CD4-positive, alpha-beta T cell treated with Interleukin-15 for 4 hours (primary cell): ENCODE results near the gene ARMC12.
A peak's percentile ranks its signal among the peaks of the same experiment; 100 is the strongest.

ENCODE experiments used
- DNase-seq: peaks from one replicate; pipeline ENCODE4 v3.0.0-alpha.2; 2020; ENCODE audit warnings: low spot score

ARMC12 gene

DNA sequence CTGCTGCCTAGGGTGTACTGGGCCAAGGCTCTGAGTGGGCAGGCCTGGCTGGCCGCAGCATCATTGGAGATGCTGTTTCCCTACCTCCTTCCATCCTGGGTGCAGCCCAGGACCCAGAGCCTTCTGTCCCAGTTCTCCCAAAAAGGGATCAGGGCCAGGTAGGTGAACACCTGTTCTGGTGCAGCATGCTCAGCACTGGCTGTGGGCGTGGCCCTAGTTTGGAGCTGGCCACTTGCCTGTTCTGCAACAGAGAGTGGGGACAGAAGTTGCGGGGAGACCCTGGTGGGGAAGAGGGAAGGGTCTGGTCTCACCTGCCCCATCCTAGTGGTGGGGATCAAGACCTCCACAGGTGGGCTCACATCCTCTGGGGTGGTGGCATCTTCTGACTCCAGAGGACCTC lies 1.4 kb upstream of the ARMC12 start:
- DNase-seq, result no peak

DNA sequence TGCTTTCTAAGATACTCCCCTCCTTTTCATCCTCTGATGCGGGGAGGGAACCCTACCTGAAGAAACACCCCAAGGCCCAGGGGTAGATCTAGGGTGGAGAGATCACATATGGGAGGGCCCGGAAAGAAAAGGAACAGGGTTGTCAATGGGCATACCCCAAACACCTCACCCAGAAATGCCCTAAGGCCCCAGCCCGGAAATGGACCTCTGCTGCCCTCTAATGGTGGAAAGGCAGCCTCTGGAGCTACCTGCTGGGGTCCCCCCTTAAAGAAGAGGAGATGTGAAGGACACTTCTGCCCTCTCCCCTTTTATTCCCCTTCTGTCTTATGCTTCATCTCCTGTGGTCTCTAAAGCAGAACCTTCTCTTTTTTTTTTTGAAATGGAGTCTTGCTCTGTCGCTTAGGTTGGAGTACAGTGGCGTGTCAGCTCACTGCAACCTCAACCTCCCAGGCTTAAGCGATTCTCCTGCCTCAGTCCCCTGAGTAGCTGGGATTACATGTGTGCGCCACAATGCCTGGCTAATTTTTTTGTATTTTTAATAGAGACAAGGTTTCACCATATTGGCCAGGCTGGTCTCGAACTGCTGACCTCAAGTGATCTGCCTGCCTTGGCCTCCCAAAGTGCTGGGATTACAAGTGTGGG lies 458 bp upstream of the ARMC12 start:
- DNase-seq, result peak; percentile 90

DNA sequence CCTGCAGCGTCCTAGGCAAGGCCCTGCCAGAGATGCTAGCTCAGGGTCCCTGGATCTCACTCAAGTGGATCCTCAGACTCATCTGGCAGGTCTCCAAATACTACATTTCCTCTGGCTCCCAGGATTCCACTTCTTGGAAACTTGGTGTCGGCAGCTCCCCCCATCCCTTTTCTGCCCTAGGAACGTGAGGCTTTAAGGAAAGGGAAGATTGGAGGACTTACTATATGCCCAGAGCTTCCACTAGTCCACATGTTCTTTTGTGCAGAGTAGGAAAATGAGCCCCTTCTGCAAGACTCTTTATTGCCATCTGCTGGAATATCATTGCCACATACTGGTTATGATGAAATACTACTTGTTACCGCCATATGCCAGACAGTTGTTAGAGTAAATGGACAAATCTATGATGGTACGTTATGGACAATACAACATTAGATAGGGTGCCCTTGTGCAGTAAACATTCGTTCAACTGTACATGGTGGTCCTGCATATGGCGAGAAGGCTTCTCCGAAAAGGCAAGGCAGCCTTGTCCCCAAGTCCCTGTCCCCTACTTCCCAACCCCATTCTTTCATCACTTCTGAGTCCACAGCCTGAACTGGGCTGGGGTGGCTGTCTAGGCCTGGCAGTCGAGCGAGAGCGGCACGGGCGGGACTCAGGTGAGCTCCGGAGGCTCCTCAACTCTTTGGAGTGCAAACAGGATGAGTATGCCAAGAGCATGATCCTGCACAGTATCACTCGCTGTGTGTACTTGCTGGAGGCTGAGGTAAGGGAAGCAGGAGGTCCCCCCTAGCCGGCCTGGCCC lies 780 bp downstream of the ARMC12 start:
- peak; percentile 75 for DNase-seq

DNA sequence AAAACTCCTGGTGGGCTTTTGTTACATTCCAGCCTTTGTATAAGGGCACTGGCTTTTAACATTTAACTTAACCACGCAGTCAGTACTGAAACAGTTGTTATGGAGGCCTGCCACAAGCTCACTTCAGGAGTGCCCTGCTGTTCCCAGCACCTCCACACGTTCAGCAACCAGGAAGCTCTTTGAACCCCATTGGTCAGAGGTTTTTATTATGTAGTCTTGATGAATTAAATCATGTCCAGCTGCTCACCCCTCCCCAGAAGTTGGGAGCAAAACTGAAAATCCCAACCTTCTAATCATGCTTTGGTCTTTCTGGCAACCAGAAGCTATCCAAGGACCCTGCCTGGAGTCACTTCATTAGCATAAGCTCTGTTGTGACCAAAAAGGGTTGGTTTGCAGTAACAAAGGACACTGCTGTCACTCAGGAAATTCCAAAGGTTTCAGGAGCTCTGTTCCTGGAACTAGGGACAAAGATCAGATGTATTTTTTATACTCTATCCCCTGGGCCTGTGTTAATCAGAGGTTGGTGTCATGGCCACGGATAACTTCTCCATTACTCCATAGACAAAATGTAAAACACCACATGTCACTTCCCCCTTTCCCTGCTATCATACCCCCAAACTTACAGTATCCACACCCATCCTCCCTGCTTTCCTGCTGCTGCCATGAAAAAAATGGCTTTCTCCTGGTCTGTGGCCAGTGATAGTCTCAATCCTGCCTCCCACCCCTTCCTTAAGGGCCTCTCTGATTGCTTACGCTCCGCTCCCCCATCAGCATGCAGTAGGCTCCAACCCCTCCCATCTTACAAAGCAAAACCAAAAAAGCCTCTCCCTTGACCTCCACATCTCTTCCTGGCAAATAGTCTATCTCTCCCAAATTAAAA lies 3.1 kb downstream of the ARMC12 start:
- no peak for DNase-seq

DNA sequence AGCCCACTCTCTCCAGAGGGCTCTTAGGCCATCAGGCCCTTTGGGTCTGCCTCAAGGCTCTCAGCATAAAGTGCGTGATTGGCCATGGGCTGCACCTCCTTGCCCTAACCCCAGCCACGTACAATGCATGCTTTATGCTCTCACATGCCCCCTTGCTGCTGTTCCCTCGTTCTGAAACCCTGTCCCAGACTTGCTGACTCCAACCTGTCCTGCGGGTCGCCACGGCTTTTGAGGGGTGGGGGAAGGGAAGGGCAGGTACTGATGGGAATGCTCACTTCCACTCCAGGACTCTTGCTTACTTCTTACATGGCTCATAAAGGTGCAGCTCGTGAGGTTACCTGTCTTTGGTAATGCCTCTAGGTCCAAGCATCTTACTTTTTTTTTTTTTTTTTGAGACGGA lies 6.0 kb downstream of the ARMC12 start:
- no peak for DNase-seq

DNA sequence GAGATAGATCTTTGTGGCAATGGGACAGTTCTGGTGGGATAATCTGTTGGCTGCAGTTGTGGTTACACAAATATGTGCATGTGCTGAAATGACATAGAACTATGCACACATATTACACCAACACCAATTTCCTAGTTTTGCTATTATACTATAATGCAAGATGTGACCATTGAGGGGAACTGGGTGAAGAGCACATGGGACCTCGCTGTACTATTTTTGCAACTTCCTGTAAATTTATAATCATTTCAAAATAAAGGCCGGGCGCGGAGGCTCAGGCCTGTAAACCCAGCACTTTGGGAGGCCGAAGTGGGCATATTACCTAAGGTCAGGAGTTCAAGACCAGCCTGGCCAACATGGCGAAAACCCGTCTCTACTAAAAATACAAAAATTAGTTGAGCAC lies 8.7 kb downstream of the ARMC12 start:
- DNase-seq, result no peak

DNA sequence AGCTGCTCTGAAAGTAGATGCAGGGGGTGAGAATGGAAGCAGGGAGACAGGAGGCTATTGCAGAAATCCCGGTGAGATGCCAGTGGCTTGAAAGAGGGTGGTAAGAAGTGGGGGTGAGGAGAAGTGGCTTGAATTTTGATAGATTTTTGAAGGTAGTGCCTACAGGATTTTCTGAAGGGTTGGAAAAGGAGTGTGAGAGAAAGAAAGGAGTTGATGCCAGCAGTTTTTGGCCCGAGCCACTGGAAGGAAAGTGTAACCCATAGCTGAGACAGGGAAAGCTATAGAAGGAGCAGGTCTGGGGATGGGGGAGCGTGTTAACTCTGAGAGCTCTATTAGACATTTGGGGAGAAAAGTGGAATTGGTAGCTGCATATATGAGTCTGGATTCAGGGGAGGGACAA lies 9.7 kb downstream of the ARMC12 start:
- no peak for DNase-seq

DNA sequence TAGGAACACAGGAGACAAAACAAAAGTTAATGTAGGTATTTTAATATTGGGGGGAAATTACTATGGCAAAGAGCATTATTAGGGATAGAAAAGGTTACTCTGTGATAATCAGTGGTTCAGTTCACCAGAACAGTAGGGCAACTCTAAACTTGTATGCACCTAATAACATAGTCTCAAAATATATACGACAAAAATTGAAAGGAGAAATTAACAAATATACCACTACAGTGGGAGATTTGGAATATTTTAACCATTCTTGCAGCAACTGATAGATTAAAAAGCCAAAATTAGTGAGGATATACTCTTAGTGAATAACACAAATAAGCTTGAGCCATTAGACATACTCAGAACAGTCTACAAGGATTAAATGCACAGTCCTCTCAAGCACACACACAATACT lies 11.0 kb downstream of the ARMC12 start:
- DNase-seq, result no peak

DNA sequence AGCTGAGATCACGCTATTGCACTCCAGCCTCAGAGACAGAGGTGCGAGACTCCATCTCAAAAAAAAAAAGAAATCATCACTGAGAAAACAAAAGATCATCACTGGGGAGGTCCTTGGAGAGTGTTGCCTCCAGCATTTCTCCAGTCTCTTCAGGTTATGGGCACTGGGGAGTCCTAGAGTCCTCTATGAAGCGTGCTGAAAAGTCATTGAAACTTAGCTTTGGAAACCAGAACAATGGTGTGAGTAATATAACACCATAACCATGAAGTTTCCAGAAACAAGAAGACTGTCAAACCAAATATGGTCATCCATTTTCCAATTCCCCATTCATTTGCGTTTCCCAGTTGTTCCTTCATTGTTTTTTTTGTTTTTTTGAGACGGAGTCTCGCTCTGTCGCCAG lies 13.7 kb downstream of the ARMC12 start:
- no peak for DNase-seq

DNA sequence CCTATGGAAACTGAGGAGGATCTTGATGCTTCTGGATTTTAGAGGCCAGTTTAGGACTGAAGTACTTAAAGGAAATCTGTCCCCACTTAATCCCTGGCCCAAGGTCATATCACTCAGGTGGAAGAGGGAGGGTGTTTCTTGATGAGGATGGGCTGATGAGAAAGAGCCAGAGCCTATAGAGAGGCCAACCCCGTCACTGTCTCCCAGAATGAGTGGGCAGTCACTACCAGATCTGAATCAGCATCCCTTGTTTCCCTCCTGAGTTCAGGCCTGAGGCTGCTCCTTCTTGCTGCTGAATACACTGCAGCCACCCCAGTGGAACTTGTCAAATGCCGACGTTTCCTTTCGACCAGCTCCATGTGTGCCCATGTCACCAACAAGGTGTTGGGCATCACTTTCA lies 14.8 kb downstream of the ARMC12 start:
- DNase-seq, result no peak

DNA sequence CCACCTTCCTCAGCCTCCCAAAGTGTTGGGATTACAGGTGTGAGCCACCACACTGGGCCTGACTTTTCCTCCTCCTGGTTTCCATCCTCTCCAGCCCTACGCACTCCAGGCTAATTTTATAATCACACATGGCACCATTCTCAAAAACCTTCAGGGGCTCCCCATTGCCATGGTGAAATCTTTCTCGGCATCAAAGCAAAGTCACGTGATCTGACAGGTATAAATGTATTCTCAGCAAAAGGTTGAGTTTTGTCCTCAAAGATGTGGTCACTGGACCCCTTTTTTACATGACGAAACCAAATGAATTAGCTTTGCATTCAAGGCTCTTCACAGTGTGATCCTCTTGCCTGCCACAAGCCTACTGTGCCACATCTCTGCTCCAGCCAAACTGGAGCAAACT lies 15.5 kb downstream of the ARMC12 start:
- no peak for DNase-seq

DNA sequence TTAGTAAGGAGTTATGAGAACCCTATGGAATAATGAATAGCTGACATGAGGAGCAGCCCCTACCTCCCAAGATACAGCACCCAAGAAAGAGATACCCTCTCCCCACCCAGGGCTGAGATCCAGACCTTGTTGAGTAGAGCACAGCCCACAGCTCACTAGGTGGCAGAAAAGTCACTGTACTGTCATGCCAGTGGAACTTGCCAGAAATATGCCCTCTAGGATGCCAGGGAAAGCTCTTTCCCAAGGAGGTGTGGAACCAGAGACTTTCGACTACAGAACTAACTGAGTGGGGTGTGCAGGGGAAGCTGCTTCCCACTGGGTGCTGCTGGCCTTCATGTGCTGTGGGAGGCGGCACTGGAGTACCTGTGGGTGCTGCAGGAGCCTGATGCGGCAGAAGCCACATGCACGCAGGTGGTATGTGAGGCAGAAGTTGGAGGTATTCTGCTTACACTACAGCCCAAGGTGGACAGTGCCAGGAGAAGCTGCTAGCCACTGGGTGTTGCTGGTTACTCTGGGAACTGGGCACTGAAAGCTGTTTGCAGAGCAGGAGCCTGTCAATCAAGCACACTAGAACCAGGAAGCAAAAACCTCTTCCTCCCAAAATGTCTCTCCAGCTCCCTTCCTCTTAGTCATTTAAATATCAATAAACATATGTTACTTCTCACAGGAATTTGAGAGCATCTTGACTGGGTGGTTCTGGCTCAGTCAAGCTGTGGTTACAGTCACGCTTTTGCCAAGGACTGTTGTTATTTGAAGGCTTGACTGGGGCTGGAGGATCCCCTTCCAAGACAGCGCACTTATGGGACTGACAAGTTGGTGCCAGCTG lies 17.8 kb downstream of the ARMC12 start:
- DNase-seq, result no peak

DNA sequence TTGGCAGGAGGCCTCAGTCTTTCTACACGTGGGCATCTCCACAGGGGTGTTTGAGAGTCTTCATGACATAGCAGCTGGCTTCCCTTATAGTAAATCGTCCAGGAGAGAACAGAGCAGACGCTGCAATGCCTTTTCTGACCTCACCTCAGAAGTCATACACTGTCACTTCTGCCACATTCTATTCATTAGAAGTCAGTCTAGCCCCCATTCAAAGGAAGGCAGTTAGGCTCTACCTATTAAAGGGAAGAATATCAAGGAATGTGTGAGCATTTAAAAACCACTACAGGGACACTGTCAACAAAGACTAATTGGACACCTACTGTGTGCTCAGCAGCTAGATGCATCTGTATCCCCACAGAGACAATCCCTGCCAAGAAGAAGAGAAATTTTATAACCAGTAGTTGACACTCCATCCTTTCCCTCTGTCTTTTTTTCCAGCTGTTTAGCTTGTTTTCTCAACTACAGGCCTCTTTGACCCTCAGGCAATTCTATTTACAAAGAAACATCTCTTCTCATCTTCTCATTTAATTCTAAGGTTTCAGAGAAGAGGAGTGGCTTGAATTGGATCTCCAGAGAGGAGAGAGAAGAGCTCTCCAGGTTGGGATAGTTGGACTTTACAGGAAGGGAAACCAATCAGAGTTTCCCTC lies 18.6 kb downstream of the ARMC12 start:
- no peak for DNase-seq

DNA sequence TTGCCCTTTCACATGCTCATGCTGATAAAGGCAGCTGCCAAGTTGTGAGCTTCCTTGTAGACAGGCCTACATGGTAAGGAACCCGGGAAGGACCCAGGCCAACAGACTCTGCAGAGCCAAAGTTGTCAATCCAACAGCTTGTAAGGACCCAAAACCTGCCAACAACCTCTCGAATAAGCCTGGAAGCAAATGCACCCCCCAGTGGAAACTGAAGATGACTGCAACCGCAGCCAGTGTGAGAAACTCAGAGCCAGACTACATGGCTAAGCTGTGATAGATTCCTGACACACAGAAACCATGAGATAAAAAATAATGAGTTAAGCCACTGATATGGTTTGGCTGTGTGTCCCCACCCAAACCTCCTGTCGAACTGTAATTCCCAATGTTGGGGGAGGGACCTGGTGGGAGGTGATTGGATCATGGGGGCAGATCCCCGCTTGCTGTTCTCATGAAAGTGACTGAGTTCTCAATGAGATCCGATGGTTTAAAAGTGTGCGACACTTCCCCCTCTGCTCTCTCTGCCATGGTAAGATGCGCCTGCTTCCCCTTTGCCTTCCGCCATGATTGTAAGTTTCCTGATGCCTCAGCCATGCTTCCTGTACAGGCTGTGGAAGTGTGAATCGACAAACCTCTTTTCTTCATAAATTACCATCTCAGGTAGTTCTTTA lies 20.8 kb downstream of the ARMC12 start:
- no peak for DNase-seq

DNA sequence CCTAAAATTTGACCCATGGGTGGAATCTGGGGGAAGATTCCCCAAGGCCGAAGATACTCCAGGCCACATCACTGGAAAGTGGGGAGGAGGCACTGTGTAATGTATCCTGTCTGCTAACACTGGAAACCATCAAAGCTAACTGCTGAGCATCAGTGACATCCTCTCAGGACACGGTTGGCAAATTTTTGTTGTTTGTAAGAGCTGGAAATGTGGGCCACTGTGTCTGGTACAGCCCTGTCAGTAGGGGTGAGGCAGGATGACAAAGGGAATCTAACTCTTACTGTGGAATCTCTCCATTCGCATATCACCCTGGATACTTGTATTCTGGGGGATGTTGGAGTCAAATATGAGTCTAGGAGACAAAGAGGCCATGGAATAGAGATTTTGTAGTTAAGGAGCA lies 22.6 kb downstream of the ARMC12 start:
- no peak for DNase-seq

DNA sequence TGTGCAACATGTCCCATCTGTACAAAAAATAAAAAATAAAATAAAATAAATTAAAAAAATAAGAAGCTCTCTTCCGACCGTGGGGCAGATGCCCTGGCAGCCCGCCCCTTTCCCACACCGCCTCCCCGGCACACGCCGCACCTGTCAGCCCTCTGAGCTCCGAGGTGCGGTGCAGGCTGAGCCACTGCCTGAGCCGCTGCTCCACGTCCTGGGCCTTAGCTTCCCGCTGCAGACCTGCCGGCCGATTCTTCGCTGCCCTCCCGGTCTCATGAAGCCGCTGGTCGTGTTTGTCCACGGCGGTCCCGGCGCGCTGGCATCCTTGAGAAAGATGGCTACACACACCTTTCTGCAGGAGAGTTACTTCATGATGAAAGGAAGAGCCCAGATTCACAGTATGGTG lies 28.9 kb downstream of the ARMC12 start:
- DNase-seq, result no peak

DNA sequence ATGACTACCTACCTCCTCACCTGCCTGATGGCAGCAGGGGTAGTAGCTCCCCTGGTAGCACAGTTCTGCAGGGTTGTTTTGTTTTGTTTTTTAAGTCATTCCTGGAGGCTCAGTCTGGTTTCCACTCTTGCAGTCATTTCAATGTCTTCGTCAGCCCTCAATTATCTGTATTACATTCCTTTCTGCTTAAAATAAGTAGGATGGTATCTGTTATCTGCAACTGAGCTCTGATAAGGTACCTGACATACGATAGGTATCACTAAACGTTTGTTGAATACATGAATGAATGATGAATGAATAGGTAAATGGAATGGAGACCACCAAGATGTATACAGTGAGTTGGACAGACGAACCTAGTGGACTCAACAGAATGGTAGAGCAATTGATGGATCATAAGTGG lies 32.4 kb downstream of the ARMC12 start:
- DNase-seq, result no peak

DNA sequence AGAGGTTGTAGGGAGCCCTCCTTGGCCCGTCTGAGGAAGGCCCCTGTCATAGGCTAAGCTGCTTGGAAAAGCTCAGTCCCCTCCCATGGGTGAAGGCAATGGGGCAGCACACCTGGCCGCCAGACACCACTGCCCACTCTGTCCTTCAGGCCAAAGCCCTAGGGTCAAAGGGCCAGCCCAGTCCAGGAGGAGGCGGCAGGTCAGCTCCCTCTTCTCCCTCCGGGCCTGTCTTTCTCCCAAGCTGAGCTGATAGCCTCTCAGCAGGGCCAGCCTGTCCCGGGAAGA lies 34.5 kb downstream of the ARMC12 start:
- DNase-seq, result no peak

DNA sequence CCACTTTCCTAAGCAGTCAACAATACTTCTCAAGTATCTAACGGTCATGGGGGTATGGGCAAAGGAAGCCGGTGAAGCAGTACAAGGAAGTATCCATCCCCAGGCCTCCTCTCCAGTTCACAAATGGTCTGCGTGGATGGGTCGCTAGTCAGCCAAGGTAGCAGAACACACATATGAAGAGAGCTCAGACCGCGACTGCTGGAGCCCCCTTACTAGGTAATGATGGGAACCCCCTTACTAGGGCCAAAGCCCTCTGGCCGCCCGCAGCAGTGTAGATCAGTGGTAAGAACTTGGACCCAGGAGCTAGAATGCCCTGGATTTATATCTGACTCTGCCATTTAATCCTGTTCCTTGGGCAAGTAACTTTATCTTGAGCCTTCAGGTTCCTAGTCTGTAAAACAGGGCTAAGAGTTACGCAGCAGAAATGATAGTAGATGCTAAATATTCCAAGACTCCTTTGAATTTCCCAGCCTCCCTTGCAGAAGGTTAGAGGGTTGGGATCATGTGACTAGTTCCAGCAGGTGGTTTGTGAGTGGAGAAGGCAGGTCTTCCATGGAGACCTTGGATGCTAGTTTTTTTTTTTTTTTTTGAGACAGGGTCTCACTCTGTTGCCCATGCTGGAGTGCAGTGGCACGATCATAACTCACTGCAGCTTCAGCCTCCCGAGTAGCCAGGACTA lies 37.4 kb downstream of the ARMC12 start:
- no peak for DNase-seq

DNA sequence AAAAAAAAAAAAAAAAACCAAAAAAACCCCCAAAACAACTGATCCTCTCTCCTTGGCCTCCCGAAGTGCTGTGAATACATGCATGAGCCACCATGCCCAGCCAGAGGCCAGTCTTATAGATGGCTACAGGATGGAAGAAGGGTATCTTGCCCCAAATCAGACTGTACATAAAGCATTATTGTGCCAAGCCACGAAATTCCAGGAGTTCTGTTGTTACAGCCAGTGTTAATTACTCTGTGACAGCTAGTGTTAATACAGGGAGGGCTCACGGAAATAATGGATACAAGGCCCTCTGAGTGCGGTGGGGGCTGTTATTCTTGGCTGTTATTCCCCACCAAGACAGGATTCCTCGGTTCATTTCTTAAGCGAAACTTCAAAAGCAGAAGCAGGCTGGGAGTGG lies 38.2 kb downstream of the ARMC12 start:
- DNase-seq, result no peak
